HUDEP-2 (cell line): Measurements from ENCODE around the gene LRRC9.

Experiments
- DNase-seq, 76 experiments: peaks; one replicate each; lab custom pipeline; 2025; ENCODE audit not compliant: unreplicated experiment in 76 of 76; lab: John Stamatoyannopoulos, UW

Gene LRRC9

DNA sequence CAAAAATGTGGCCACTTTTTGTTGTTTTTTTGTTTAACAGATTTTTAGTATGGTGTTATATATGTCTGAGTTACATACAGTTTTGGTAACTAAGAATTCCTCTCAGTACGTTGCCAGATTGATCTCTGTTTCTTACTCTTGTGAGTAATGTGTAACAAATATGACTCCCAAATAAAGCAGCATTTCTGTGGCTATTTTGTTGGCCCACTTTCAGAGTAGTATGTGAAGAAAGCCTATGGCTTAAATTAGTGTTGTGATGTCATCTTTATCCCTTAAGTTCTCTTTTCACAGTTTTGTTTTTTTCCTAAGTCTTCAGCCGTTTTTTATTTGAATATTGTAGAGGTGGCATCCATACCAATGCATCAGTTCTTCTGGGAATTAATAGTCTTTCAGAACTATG is 182.4 kb downstream of the LRRC9 start:
- DNase-seq, result no peak

DNA sequence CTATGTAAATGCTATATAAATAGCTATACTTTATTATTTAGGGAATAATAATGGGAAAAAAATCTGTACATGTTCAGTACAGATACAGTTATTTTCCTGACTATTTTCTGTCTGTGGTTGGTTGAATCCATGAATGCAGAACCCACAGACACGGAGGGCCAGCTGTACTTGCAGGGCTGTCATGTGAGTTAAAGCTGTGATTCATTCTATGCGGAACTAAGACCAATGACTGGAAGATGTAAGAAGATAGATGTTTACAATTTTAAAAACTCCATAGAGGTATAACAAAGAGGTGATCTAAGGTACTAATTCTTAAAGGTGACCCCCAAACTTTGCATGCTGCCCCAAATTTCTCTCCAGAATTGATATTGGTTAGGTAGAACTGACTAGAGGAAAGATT is 186.4 kb downstream of the LRRC9 start:
- DNase-seq, result no peak

DNA sequence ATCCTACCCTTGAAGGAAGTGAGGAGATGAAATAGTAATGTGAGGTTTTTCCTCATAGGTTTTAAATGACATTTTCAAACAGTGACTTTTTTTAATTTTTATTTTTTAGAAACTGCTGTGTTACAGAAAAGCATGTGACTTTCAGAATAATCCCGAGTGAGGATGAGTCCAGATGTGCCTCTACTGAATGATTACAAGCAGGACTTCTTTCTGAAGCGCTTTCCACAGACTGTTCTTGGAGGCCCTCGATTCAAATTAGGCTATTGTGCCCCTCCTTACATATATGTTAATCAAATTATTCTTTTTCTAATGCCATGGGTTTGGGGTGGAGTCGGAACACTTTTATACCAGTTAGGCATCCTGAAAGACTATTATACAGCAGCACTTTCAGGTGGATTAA is 187.5 kb downstream of the LRRC9 start:
- no peak for DNase-seq

DNA sequence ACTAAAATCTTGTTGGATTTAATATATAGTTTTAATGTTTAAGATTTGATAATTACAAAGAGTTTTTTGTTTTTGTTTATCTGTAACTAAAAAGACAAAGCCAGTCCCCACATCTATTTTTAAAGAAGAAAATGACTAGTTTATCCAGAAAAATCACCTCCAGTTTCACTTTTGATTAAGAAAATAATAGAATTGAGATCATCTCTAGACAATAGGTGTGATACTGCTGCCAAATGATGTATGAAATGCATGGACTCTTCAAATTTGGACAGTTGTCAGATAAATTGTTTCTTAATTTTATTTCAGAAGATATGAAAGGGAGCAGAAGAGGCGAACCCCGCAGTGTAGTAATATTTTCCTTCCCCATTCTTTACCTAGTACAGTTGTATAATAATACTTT is 191.8 kb downstream of the LRRC9 start:
- DNase-seq, result no peak
